RCC 7860 (cell line): ENCODE measurements around the gene KRT39.
"Not testable (repeated sequence)": the region's sequence is repeated elsewhere in the genome, so short reads cannot be mapped to it uniquely, and the experiment has no call there.

ENCODE experiments used
- DNase-seq: peaks from one replicate; pipeline ENCODE4 v3.0.0-alpha.2; 2015; ENCODE audit warnings: low spot score
- FAIRE-seq: peaks from 2 replicates; lab custom pipeline; 2012; peaks lifted over from hg19 to GRCh38; lab: Jason Lieb, UNC

The KRT39 gene

DNA sequence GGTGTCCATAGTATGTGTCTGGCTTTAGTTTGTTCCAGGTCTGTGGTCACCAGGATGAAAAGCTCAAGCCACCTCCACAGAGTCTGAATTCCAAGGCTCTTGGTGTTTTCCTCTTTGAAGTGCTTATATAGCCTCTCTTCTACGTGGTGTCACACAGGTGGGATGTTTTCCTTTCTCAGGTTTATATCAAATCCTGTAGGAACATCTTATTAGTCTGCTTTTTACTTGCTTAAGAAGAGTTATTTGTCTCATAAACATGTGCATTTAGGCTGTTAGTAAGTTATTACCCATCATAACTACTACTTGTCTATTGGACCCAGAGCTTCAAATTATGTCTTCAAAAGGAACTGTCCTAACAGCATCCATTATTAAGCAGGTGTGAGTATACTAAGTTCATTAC lies at the start of gene KRT39:
TSS of gene KRT39 (minus strand) at position 101 of the 400 bp plus-strand sequence. CDS start at position 9, 92 bp downstream.
- FAIRE-seq = no peak

GRCh38 chr17:41015454-41015853 lies 48.7 kb upstream of the KRT39 start:
- DNase-seq = no peak
- no peak for FAIRE-seq

More for the DNA sequence above, at the start of gene KRT39:
- no peak for DNase-seq

- FAIRE-seq = no peak
- no peak for DNase-seq
These were observed 46.9 kb upstream of the KRT39 start for GRCh38 chr17:41013606-41014005.

DNA sequence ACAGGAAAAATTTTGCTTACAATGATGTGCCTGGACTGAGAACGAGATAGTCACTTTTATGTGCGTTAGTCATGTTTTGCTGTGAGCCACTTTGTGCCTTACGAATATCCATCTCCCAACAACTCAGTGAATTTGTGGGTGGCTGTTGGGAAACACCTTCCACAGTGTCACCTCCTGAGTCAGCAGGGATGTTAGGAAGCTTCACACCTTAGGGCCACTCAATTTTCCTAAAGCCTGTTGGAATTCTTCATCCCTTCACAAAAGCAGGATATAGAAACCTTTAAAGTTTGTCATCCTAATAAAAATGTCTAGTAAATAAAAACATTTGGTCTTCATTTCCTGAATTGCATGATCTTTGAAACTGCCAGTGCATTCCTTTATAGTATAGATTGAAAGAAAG lies 46.4 kb upstream of the KRT39 start:
- DNase-seq (no peak), FAIRE-seq (no peak)

DNA sequence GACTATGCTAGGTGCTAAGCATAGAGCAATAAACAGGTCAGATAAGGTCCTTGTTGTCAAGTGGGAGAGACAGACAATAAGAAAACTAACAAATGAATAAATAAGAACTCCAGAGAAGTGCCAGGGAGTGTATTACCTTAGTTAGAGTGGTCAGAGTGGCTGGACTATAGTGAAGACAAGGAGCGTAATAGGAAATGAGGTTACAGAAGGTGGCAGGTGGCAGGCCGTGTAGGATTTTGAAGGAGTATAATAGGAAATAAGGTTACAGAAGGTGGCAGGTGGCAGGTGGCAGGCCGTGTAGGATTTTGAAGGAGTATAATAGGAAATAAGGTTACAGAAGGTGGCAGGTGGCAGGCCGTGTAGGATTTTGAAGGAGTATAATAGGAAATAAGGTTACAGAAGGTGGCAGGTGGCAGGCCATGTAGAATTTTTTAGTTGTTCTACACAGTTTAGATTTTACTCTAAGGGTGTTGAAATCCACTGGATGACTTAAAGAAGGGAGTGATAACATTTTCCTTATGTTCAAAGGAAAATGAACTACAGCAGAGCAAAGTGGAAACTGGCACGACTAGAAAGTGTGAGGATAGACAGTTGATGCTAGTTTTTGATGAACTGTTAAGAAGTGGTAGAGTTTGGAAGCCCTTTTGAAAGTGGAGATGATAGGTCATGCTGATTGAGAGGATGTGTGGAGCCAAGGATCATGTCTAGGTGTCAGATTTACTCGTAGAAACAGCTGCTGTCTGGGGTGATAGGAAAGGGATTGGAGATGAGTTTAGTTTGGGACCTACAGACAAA lies 45.8 kb upstream of the KRT39 start:
- FAIRE-seq (no peak), DNase-seq (no peak)

- FAIRE-seq (no peak), DNase-seq (no peak)
These were observed 43.7 kb upstream of the KRT39 start for GRCh38 chr17:41010441-41010840.

DNA sequence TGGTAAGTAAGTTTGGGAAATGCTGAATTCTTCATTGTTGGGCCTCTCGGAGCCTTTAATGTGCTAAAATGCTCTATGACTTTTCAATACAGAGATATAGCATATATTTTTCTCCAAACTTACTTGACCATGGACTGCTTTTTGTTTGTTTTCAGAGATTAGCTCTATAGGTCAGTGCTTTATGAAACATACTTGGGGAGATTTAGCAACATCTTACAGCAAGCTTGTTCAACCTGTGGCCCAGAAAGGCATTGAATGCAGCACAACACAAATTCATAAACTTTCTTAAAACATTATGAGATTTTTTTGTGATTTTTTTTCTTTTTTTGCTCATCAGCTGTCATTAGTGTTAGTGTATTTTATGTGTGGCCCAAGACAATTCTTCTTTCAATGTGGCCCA lies 43.2 kb upstream of the KRT39 start:
- FAIRE-seq (no peak), DNase-seq (no peak)

- FAIRE-seq (no peak), DNase-seq (no peak)
These were observed 42.6 kb upstream of the KRT39 start for GRCh38 chr17:41009301-41009760.

DNA sequence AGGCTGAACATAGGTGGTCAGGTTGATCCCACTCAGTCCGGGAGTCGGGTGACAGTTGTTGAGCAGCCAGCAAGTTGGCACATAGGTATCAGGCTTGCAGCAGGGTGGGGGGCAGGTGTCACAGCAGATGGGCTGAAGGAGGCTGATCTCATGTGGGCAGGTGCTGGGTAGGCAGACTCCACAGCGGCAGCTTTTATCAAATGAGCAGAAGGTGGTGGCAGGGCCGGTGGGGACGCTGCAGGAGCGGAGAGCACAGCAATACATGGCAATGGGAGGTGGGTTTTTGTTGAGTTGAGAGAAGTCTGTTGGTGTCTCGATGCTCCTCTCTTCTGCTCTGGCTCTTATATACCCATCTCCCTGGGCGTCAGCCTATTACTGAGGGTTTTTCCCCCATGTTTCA lies 42.1 kb upstream of the KRT39 start, which contains the start of gene KRTAP3-1:
TSS of gene KRTAP3-1 (minus strand) at position 318 of the 400 bp plus-strand sequence. CDS start at position 264, 54 bp downstream.
- no peak for DNase-seq
- no peak for FAIRE-seq

GRCh38 chr17:41004397-41004796 lies 37.6 kb upstream of the KRT39 start:
- DNase-seq = no peak

GRCh38 chr17:41003926-41004325 lies 37.2 kb upstream of the KRT39 start:
- DNase-seq (no peak), FAIRE-seq (no peak)

More at GRCh38 chr17:41004397-41004796, 37.6 kb upstream of the KRT39 start:
- FAIRE-seq = no peak

DNA sequence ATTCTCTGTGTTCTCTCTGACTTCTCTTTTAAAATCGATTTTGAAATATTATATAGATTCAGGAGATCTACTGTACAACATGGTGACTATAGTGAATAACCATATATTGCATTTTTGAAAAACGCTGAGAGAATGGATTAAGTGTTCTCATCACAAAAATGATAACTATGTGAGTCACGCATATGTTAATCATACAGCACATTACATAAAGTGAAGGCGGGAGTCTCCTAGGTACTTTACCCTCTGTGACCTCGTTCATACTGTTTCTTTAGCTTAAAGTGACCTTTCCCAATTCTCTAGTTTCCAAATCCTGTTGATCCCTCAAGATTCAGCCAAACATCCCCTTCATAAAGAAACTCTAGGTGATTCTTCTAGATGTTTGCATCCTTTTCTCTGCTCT lies 36.1 kb upstream of the KRT39 start:
- DNase-seq (no peak), FAIRE-seq (no peak)

GRCh38 chr17:41001795-41002194 lies 35.0 kb upstream of the KRT39 start:
- DNase-seq (no peak), FAIRE-seq (no peak)

DNA sequence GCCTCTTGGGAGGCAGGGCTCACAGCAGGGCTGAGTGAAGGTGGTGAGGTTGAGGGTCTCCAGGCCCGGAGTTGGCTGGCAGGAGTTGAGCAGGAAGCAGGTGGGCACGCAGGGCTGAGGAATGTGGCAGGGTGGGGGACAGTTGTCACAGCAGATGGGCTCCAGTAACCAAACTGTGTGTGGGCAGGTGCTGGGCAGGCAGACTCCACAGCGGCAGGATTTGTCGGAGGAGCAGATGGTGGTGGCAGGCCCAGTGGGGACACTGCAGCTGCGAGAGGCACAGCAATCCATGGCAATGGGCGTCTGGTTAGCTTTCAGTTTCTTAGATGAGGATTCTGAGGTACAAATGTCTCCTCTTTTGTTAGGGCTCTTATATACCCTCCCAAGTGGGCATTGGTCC lies 32.8 kb upstream of the KRT39 start, which contains the start of gene KRTAP3-2:
TSS of gene KRTAP3-2 (minus strand) at position 344 of the 400 bp plus-strand sequence. CDS start at position 291, 53 bp downstream.
- FAIRE-seq, DNase-seq: not testable (repeated sequence)

DNA sequence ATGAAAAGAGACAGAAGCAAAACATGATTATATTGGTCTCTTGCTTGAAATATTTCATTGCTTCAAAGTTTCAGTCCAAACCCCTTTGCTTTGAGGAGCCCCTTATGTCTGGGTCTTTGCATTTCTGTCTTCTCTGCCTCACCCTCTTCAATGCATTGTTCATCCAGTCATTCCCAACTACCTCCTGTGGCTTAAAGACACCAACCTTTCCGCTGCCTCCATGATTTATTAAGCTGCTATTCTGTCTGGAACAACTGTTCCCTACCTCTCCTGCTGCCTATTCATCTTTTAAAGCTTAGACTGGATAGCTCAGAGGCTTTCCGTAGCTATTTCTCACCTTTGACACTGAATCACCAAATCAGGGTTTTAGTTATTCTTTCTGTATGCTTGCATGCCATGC lies 30.6 kb upstream of the KRT39 start:
- no peak for DNase-seq

DNA sequence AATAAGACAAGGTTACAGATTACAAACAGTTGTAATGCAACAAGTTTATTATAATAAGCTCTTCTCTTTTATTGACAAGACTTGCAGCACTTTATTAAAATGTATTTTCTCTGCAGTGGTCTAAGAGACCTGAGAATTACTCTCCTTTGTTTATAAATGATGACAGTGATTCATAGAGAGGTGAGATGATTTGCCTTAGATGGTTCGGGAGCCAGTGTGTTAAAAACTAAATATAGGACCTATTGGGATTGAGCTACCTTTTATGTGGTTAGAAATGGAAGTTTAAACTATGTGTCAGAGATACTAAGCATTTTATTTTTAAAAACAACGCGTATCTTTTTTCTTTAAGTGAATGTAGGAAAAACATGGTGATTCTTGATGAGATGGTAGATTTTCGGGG lies 30.1 kb upstream of the KRT39 start:
- FAIRE-seq (no peak), DNase-seq (no peak)

More for the DNA sequence above, 30.6 kb upstream of the KRT39 start:
- FAIRE-seq = no peak

GRCh38 chr17:40995116-40995515 lies 28.4 kb upstream of the KRT39 start:
- no peak for FAIRE-seq
- no peak for DNase-seq

GRCh38 chr17:40993839-40994238 lies 27.1 kb upstream of the KRT39 start, which contains the start of gene KRTAP3-3:
KRTAP3-3 (minus strand) TSS chr17:40994164; CDS start chr17:40994097, 67 bp downstream.
- DNase-seq (no peak), FAIRE-seq (no peak)

- DNase-seq (no peak), FAIRE-seq (no peak)
These were observed 26.3 kb upstream of the KRT39 start for GRCh38 chr17:40993084-40993483.

DNA sequence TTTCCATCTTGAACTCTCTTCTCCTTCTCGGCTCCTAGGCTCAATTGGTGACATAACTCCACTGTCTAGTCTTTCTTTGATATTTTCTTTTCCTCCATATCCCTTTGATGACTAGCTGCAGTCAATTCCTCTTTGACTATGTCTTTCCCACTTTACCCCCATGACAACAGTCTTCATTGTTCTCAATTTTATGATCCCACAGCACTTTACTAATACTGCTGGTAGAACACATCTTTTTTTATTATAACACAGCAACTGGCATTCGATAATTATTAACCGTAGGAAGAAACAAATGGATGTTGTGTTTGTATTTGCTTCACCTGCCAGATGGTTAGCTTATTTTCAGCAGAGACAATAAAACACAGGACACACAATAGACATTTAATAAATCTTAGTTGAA lies 25.9 kb upstream of the KRT39 start:
- FAIRE-seq (no peak), DNase-seq (no peak)

GRCh38 chr17:40986920-40987319 lies 20.2 kb upstream of the KRT39 start:
- FAIRE-seq (no peak), DNase-seq (no peak)

- DNase-seq (no peak), FAIRE-seq (no peak)
These were observed 17.5 kb upstream of the KRT39 start, which contains the start of gene KRT40 for GRCh38 chr17:40984226-40984625. KRT40 (minus strand) TSS chr17:40984326; CDS start chr17:40984273, 53 bp downstream.
